ENCODE measurements around the gene STK39. TPM values are rescaled to one million over a fixed set of nuclear protein-coding genes. Genes with fewer than 3 reads are reported as not detected.

Gene STK39
- total and polyA plus RNA-seq, 2 of the 4 experiments (the other 2 are of a cell fraction): 11.8 to 16.4 TPM

GRCh38 chr2:168295051-168295450 is 47.7 kb upstream of the STK39 start:
- Histone ChIP-seq H4K20me1 (ENCODE audit: insufficient read depth, low read length) (no peaks in the 10 kb centered on the region), H3K9me3 (ENCODE audit: control insufficient read depth, insufficient read depth, low read length) (no peaks in the 10 kb centered on the region), H4K91ac (ENCODE audit: insufficient read depth, low read depth, low read length) (no peak overlapping the region), H3K36me3 (ENCODE audit: control insufficient read depth, insufficient read depth, low read length) (no peaks in the 10 kb centered on the region), H3K79me1 (ENCODE audit: low read depth in 1 of 2, low read length in 2 of 2) (no peaks in the 10 kb centered on the region), H2BK120ac (ENCODE audit: low read depth, low read length) (no peak overlapping the region), H2BK20ac (ENCODE audit: low read depth, low read length) (no peak overlapping the region), H3K56ac (ENCODE audit: extremely low read depth, insufficient read depth, low read length) (no peak overlapping the region), H2AFZ (replicated peaks; ENCODE audit: low read length, poor library complexity) (no peak overlapping the region), H3K18ac (ENCODE audit: low read depth, low read length) (no peak overlapping the region), H3K9me1 (ENCODE audit: insufficient read depth, low read length) (no peaks in the 10 kb centered on the region), H3K4me3 (ENCODE audit: insufficient read depth, low read depth, low read length) (no peak overlapping the region), H2BK5ac (ENCODE audit: low read depth, low read length, poor library complexity, severe bottlenecking) (no peak overlapping the region), H3K27ac (ENCODE audit: insufficient read depth, low read length) (no peak overlapping the region), H2BK15ac (ENCODE audit: low read depth, low read length) (no peak overlapping the region), H3K14ac (replicated peaks; ENCODE audit: low read depth, low read length) (no peak overlapping the region), H2AK5ac (ENCODE audit: low read depth, low read length) (no peak overlapping the region), H4K8ac (ENCODE audit: low read depth in 2 of 2, low read length in 2 of 2) (no peak overlapping the region), H3K4me1 (ENCODE audit: control insufficient read depth, insufficient read depth, low read length) (no peaks in the 10 kb centered on the region), H3K4me2 (ENCODE audit: low read depth, low read length) (no peak overlapping the region), H3K9ac (ENCODE audit: low read depth, low read length) (no peak overlapping the region), H2AK9ac (replicated peaks; ENCODE audit: low read depth, low read length, poor library complexity) (no peak overlapping the region), H3K4ac (ENCODE audit: low read depth, low read length) (no peak overlapping the region), H3K23ac (ENCODE audit: low read depth, low read length) (no peak overlapping the region), H4K5ac (ENCODE audit: low read depth, low read length) (no peak overlapping the region), H3K27me3 (ENCODE audit: control insufficient read depth, insufficient read depth, low read length) (no peaks in the 10 kb centered on the region)
- CTCF ChIA-PET: no interaction called here
- DNase-seq (no peak), ATAC-seq (ENCODE audit: low read depth) (no peak)
- in situ Hi-C loops (cut with MboI; ENCODE audit: low sequenced_read_pairs) (no loop called here), intact Hi-C loops (cut with micrococcal nuclease) (no loop called here), dilution Hi-C loops (cut with HindIII; ENCODE audit: low sequenced_read_pairs, unreplicated experiment) (no loop called here)
- no TSS peak for BruUV-seq (replicated peaks)
- no peak for TF ChIP-seq POLR2A (IDR thresholded peaks at IDR 0.05; ENCODE audit: low read depth, low read length)
- TF ChIP-seq CEBPB (IDR thresholded peaks at IDR 0.05; ENCODE audit: low read depth, low read length): no peak
- no peak for TF ChIP-seq CHD1 (IDR thresholded peaks at IDR 0.05; ENCODE audit: low read depth, low read length)
- TF ChIP-seq ELK1 (IDR thresholded peaks at IDR 0.05; ENCODE audit: borderline replicate concordance, low read depth, low read length): no peak
- TF ChIP-seq, protein P1, sequence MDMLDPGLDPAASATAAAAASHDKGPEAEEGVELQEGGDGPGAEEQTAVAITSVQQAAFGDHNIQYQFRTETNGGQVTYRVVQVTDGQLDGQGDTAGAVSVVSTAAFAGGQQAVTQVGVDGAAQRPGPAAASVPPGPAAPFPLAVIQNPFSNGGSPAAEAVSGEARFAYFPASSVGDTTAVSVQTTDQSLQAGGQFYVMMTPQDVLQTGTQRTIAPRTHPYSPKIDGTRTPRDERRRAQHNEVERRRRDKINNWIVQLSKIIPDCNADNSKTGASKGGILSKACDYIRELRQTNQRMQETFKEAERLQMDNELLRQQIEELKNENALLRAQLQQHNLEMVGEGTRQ (IDR thresholded peaks at IDR 0.05; ENCODE audit: low read depth, low read length): no peak
- no peak for TF ChIP-seq RCOR1 (IDR thresholded peaks at IDR 0.05; ENCODE audit: insufficient replicate concordance, low read length)
- TF ChIP-seq FOS (IDR thresholded peaks at IDR 0.05; ENCODE audit: low read depth, low read length): no peak
- no peak for TF ChIP-seq CTCF (conservative IDR thresholded peaks at IDR 0.05; ENCODE audit: low read depth, low read length)
- POLR2A ChIA-PET (ENCODE audit: unreplicated experiment): no interaction called here
